ENCODE measurements around the gene NFATC2.

GRCh38 chr20:51498765-51499540 is 43.6 kb downstream of the NFATC2 start:
- no peak for TF ChIP-seq CTCF (IDR thresholded peaks at IDR 0.05; ENCODE audit: low read length)
- no peak for TF ChIP-seq EZH2 (IDR thresholded peaks at IDR 0.05; ENCODE audit: borderline replicate concordance, low read length)
